ENCODE results near the gene ABLIM2. TPM values are rescaled to one million over a fixed set of nuclear protein-coding genes. Genes with fewer than 3 reads are reported as not detected.

Gene ABLIM2
- total and polyA plus RNA-seq, 3 donors from 2014 or later, result 5.2 to 7.5 (median 6.9) TPM

DNA sequence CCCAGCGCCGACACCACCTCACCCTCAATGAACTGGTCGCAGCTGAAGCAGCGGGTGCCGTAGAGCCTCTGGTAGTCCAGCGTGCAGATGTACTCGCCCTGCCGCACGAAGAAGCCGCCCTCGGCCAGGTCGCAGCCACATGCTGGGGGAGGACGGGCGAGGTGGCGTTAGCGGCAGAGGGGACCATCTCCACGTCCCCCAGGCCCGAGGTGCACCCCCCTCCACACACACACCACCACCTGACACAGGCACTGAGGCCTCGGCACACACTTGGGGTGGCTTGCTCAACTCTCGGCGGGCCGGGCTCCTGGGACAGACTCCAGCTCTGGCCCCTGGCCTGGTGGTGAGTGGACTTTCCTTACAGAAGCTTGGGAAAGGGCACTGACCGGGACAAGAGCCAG is 61.5 kb downstream of the ABLIM2 start:
- no peak overlapping the region for H3K4me3 ChIP-seq
- TF ChIP-seq, protein P1, sequence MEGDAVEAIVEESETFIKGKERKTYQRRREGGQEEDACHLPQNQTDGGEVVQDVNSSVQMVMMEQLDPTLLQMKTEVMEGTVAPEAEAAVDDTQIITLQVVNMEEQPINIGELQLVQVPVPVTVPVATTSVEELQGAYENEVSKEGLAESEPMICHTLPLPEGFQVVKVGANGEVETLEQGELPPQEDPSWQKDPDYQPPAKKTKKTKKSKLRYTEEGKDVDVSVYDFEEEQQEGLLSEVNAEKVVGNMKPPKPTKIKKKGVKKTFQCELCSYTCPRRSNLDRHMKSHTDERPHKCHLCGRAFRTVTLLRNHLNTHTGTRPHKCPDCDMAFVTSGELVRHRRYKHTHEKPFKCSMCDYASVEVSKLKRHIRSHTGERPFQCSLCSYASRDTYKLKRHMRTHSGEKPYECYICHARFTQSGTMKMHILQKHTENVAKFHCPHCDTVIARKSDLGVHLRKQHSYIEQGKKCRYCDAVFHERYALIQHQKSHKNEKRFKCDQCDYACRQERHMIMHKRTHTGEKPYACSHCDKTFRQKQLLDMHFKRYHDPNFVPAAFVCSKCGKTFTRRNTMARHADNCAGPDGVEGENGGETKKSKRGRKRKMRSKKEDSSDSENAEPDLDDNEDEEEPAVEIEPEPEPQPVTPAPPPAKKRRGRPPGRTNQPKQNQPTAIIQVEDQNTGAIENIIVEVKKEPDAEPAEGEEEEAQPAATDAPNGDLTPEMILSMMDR (IDR thresholded peaks at IDR 0.05), result no peak
- no peak for TF ChIP-seq POLR2A (IDR thresholded peaks at IDR 0.05)
- intact Hi-C loops (cut with DNase I; ENCODE audit: low total_unique reads), result no loop called here
- no peaks in the 10 kb centered on the region for H3K36me3 ChIP-seq (ENCODE audit: low read depth, missing control alignments)
- H3K27ac ChIP-seq, result no peak overlapping the region
- peaks cover 15% of the 10 kb centered on the region for H3K4me1 ChIP-seq
- no peaks in the 10 kb centered on the region for H3K9me3 ChIP-seq
- DNase-seq, result no peak
- H3K27me3 ChIP-seq, result no peaks in the 10 kb centered on the region
- 87 to 94% methylated on average over 6 to 23 of the region's 23 CpGs for WGBS, 2 donors

DNA sequence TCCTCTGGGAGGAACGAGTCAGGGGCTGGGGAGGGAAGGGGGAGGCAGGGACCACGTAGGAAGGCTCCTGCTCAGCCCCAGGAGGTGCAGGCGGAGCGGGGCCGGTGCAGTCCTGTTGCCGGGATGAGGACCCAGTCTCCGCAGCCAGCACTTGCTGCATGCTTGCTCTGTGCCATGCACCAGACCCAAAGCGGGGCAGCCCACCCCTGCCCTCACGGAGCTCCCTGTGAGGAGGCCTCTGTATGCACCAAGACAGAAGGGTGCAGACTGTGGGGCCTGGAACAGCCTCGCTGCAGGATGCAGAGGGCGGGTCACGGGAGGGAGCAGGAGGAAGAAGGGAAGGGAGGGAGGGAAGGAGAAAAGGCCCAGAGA is 61.9 kb downstream of the ABLIM2 start:
- intact Hi-C loops (cut with DNase I; ENCODE audit: low total_unique reads), result no loop called here
- H3K4me3 ChIP-seq, result no peak overlapping the region
- H3K27ac ChIP-seq, result no peak overlapping the region
- no peaks in the 10 kb centered on the region for H3K36me3 ChIP-seq (ENCODE audit: low read depth, missing control alignments)
- peaks cover 14% of the 10 kb centered on the region for H3K4me1 ChIP-seq
- DNase-seq, result no peak
- H3K9me3 ChIP-seq, result no peaks in the 10 kb centered on the region
- TF ChIP-seq, protein P1 (IDR thresholded peaks at IDR 0.05), result no peak
- TF ChIP-seq POLR2A (IDR thresholded peaks at IDR 0.05), result no peak
- H3K27me3 ChIP-seq, result no peaks in the 10 kb centered on the region
- 79 to 83% methylated on average over 10 to 12 of the region's 12 CpGs for WGBS, 2 donors

DNA sequence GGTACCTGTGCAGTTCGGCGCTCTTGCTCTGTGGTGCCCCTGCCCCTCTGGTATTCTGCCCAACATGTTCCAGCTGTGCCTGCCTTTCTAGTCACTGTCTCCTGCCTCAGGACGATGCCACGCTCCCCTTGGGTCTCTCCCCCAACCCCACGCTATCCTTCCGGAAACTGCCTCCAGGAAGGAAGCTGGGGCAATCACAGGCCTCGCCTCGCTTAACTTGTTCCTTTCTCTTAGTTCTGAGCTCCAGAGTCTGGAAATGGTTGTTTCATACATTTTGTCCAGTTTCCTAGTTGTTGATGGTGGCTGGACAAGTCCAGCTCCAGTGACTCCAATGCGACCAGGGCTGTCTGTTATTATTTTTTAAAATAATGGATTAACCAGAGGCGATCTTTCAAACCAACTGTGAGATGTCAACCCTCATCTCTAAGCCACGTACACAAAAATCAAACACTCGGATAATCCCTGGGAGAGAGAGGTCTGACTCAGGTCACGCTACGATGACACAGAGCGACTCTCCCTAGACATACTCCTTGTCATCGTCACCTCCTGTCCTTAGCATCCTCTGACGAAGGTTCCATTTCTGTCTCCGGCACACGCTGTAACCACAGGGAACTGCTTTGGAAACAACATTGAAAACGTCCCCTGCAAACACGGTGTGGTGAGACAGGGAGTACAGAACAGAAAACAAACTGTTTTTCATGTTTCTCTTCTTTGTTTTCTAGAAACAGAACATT is 62.5 kb downstream of the ABLIM2 start:
- H3K4me3 ChIP-seq, result no peak overlapping the region
- H3K27me3 ChIP-seq, result no peaks in the 10 kb centered on the region
- no peaks in the 10 kb centered on the region for H3K9me3 ChIP-seq
- WGBS, 2 donors, result 84 to 88% methylated on average over 21 of the region's 21 CpGs
- DNase-seq, result no peak
- no peak overlapping the region for H3K27ac ChIP-seq
- H3K36me3 ChIP-seq (ENCODE audit: low read depth, missing control alignments), result no peaks in the 10 kb centered on the region
- intact Hi-C loops (cut with DNase I; ENCODE audit: low total_unique reads), result no loop called here
- TF ChIP-seq, protein P1 (IDR thresholded peaks at IDR 0.05), result no peak
- no peak for TF ChIP-seq POLR2A (IDR thresholded peaks at IDR 0.05)
- peaks cover 8% of the 10 kb centered on the region for H3K4me1 ChIP-seq

DNA sequence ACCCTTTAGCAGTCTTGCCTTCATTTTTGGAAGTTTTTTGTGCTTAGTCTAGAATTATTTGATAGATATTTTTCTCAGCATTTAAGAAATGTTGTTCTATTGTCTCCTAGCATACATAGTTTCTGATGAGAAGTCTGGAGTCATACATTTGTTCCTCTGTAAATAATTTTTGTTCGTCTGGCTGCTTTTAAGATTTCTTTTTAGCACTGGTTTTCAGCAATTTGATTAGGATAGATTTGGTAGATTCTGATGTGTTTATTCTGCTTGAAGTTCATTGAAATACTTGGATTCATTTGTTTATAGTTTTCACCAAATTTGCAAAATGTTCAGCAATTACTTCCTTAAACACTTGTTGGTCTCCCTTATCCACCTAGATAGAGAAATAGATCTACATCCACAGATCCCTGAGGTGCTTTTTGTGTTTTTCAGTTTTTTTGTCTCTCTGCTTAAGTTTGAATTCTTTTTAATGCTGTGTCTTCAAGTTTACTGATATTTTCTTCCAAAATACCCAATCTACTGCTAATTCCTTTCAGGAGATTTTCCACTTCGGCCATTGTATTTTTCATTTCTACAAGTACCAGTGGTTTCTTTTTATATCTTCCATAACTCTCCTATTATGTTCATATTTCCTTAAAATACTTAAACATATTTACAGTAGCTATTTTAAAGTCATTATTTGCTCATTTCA is 64.9 kb downstream of the ABLIM2 start:
- Histone ChIP-seq H3K4me3 (no peak overlapping the region), H3K27ac (no peak overlapping the region), H3K36me3 (ENCODE audit: low read depth, missing control alignments) (no peaks in the 10 kb centered on the region), H3K27me3 (no peaks in the 10 kb centered on the region), H3K4me1 (no peaks in the 10 kb centered on the region), H3K9me3 (no peaks in the 10 kb centered on the region)
- intact Hi-C loops (cut with DNase I; ENCODE audit: low total_unique reads), result no loop called here
- 93 to 96% methylated on average over 2 of the region's 2 CpGs for WGBS, 2 donors
- no peak for DNase-seq
- TF ChIP-seq, protein P1 (IDR thresholded peaks at IDR 0.05), result no peak
- no peak for TF ChIP-seq POLR2A (IDR thresholded peaks at IDR 0.05)
